Osteoblast (primary cell): ENCODE data around the gene PARD3. TPM values are rescaled to one million over a fixed set of nuclear protein-coding genes. Genes with fewer than 3 reads are reported as not detected.

ENCODE experiments used
- DNase-seq: peaks from one replicate; pipeline ENCODE4 v3.0.0; 2011; ENCODE audit warnings: low spot score, mixed read lengths; ENCODE audit not compliant: insufficient read length; ENCODE audit errors: missing footprints
- H2AFZ ChIP-seq: 2 replicates; pipeline ENCODE4 v1.6.0; 2011; ENCODE audit warnings: mild to moderate bottlenecking, low read length
- H3K27ac ChIP-seq: 2 replicates; pipeline ENCODE4 v1.5.1; 2011; ENCODE audit warnings: mild to moderate bottlenecking, low read depth, low read length, moderate library complexity
- H3K27me3 ChIP-seq: 2 replicates; pipeline ENCODE4 v1.6.0; 2012; ENCODE audit warnings: mild to moderate bottlenecking, control low read depth, inconsistent platforms, low read length, moderate library complexity; ENCODE audit not compliant: insufficient read depth
- H3K36me3 ChIP-seq: 2 replicates; pipeline ENCODE4 v1.5.1; 2011; ENCODE audit warnings: mild to moderate bottlenecking, low read length, control low read depth, moderate library complexity; ENCODE audit not compliant: insufficient read depth
- H3K4me1 ChIP-seq: 2 replicates; pipeline ENCODE4 v1.5.1; 2011; ENCODE audit warnings: mild to moderate bottlenecking, low read length, control low read depth, moderate library complexity; ENCODE audit not compliant: insufficient read depth
- H3K4me2 ChIP-seq: 2 replicates; pipeline ENCODE4 v1.6.0; 2011; ENCODE audit warnings: mild to moderate bottlenecking, low read length; ENCODE audit not compliant: insufficient read depth
- H3K4me3 ChIP-seq: fragments of 200-600 bp; sonication (generic); 3 replicates; pipeline ENCODE4 v1.5.1; 2012; ENCODE audit warnings: mild to moderate bottlenecking, low read length, inconsistent platforms; ENCODE audit not compliant: insufficient read depth
- H3K79me2 ChIP-seq: 2 replicates; pipeline ENCODE4 v1.6.0; 2012; ENCODE audit warnings: mild to moderate bottlenecking, low read length, control low read depth, inconsistent platforms; ENCODE audit not compliant: insufficient read depth
- H3K9me3 ChIP-seq: 2 replicates; pipeline ENCODE4 v1.5.1; 2011; ENCODE audit warnings: low read depth, low read length, control low read depth
- H4K20me1 ChIP-seq: 2 replicates; pipeline ENCODE4 v1.6.0; 2012; ENCODE audit warnings: mild to moderate bottlenecking, low read length, control low read depth; ENCODE audit not compliant: insufficient read depth
- CTCF ChIP-seq: IDR thresholded peaks from 2 replicates; pipeline ENCODE4 v1.5.1; 2011; ENCODE audit warnings: mild to moderate bottlenecking, low read depth, low read length, moderate library complexity; ENCODE audit errors: extremely low read depth
- total RNA-seq: library from RNA; depleted of rRNA; stranded (reverse); fragments of >200 nt; gene quantifications from 2 replicates; pipeline ENCODE4 v1.2.3, GENCODE V29; 2012

The PARD3 gene
- total RNA-seq, 1 donor: 71.7 TPM

- H3K4me3 ChIP-seq: no peak overlapping the region
- no peaks in the 10 kb centered on the region for H3K36me3 ChIP-seq
- DNase-seq: peak; percentile 52
- no peaks in the 10 kb centered on the region for H3K79me2 ChIP-seq
- no peaks in the 10 kb centered on the region for H3K9me3 ChIP-seq
- no peaks in the 10 kb centered on the region for H4K20me1 ChIP-seq
- no peak overlapping the region for H3K4me2 ChIP-seq
- no peak for TF ChIP-seq CTCF
- H3K4me1 ChIP-seq: peaks cover 20% of the 10 kb centered on the region
- no peak overlapping the region for H3K27ac ChIP-seq
- H2AFZ ChIP-seq: no peak overlapping the region
- H3K27me3 ChIP-seq: no peaks in the 10 kb centered on the region
Observed at GRCh38 chr10:34290412-34291081, 524.5 kb downstream of the PARD3 start.

- DNase-seq: no peak
- Histone ChIP-seq H3K79me2 (no peaks in the 10 kb centered on the region), H3K4me1 (peaks cover 17% of the 10 kb centered on the region), H3K9me3 (no peaks in the 10 kb centered on the region), H3K36me3 (no peaks in the 10 kb centered on the region), H4K20me1 (no peaks in the 10 kb centered on the region), H2AFZ (no peak overlapping the region), H3K27me3 (no peaks in the 10 kb centered on the region), H3K4me3 (no peak overlapping the region), H3K27ac (no peak overlapping the region), H3K4me2 (no peak overlapping the region)
- TF ChIP-seq CTCF: no peak
Observed at GRCh38 chr10:34288634-34289033, 526.5 kb downstream of the PARD3 start.

GRCh38 chr10:34286136-34286739, 528.9 kb downstream of the PARD3 start:
- no peaks in the 10 kb centered on the region for H4K20me1 ChIP-seq
- H2AFZ ChIP-seq: no peak overlapping the region
- no peaks in the 10 kb centered on the region for H3K27me3 ChIP-seq
- no peak overlapping the region for H3K4me3 ChIP-seq
- H3K79me2 ChIP-seq: no peaks in the 10 kb centered on the region
- DNase-seq: no peak
- no peak overlapping the region for H3K4me2 ChIP-seq
- TF ChIP-seq CTCF: no peak
- H3K27ac ChIP-seq: no peak overlapping the region
- no peaks in the 10 kb centered on the region for H3K36me3 ChIP-seq
- peaks cover 22% of the 10 kb centered on the region for H3K4me1 ChIP-seq
- H3K9me3 ChIP-seq: no peaks in the 10 kb centered on the region

DNA sequence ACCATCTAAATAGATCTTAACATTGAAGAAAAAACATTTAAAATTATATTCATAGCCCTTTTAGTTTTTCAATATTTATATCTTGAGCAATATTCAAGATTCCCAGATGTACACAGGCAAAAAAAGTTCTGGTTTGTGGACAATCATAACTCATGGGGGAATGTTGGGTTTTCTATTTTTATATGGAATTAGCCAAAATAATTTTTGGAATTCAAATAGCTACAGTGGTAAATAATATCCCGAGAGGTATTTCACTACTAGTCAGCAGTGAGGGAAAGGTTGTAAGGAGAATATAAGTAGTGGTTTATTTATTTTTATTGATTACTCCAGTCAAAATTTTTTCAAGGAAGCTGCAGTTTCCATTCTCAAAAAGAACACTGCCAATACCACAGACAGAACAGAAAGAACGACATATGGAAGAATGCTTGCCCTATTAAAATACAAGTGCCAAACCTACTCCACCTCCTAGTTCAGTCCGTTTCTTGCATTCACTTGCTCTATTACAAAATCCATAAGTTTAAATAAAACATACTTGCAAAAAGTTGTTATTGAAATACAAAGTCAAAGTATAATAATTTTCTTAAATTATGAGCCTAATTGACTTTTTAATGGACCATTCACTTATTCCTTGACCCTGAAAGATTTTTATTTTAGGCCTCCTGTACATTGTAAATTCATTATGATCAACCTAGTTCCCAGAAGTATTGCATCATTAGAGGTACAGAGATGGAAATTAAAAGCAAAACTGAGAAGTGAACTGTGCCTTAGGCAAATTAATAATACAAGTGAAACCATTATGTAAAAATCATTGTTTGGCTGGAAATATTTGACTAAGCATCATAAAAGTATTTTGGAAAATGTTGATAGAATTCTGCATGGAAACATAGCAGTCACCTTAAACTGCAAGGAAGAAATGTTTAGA, 533.2 kb downstream of the PARD3 start:
- Histone ChIP-seq H3K4me2 (no peak overlapping the region), H4K20me1 (no peaks in the 10 kb centered on the region), H3K4me3 (no peak overlapping the region), H2AFZ (no peak overlapping the region), H3K79me2 (no peaks in the 10 kb centered on the region), H3K36me3 (no peaks in the 10 kb centered on the region), H3K9me3 (no peaks in the 10 kb centered on the region), H3K27me3 (no peaks in the 10 kb centered on the region), H3K27ac (peak overlapping the region; percentile 74), H3K4me1 (peaks cover 28% of the 10 kb centered on the region)
- no peak for DNase-seq
- TF ChIP-seq CTCF: no peak
